Myocyte (in vitro differentiated cells): ENCODE measurements around the gene MCCD1. TPM values are rescaled to one million over a fixed set of nuclear protein-coding genes. Genes with fewer than 3 reads are reported as not detected.

Experiments used
- DNase-seq: peaks from one replicate; pipeline ENCODE4 v3.0.0-alpha.2; 2012; ENCODE audit warnings: low read depth
- total RNA-seq: library from RNA; depleted of rRNA; stranded (reverse); fragments of >200 nt; gene quantifications from 2 replicates; pipeline ENCODE4 v1.2.3, GENCODE V29; 2014

MCCD1 gene
- total RNA-seq, 1 donor from 2014 or later, result not detected

DNA sequence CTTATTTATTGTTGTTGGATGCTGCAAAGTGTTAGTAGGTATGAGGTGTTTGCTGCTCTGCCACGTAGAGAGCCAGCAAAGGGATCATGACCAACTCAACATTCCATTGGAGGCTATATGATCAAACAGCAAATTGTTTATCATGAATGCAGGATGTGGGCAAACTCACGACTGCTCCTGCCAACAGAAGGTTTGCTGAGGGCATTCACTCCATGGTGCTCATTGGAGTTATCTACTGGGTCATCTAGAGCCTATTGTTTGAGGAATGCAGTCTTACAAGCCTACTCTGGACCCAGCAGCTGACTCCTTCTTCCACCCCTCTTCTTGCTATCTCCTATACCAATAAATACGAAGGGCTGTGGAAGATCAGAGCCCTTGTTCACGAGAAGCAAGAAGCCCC, 18.8 kb upstream of the MCCD1 start:
- no peak for DNase-seq

DNA sequence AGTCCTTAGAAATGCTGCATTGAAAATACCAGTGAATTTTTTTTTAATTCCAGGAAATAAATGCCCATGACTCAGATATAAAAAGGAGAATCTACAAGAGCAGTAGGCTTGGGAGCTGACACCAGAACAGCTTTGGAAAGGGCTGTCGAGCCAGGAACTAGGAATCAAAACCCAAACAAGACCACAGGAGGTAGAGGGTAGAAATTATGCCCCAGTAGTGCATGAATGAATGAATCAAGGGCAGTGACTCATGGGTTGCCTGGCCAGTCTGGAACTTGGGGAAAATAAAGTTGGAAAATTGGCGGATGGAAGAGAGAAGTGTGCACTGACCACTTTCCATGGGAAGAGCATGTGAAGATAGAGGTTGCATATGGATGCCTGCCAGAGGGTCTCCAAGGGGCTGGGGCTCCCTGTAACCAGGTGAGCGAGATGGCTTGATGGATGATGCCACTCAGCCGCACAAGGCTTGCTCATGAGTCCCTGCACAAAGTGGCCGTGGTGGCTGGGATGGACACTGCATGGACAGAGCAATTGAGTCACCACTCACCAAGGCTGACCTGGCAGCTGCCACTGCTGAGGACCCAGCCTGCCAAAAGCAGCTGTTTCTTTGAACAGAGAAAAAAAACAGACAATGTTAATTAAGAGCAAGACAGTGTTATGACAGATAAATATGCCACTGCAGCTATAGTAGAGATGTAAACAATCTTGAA, 15.2 kb upstream of the MCCD1 start:
- peak; percentile 81 for DNase-seq

DNA sequence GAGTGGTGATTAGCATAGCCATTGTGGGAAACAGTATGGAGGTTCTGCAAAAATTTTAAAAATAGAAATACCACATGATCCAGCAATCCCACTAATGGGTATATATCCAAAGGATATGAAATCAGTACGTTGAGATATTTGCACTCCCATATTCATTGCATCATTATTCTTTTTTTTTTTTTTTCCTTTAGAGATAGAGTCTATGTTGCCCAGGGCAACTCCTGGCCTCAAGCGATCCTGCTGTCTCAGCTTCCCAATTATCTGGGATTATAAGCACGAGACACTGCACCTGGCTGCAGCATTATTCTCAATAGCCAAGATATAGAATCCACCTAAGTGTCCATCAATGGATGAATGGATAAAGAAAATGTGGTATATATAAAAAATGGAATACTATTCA, 6.9 kb upstream of the MCCD1 start:
- DNase-seq, result no peak

DNA sequence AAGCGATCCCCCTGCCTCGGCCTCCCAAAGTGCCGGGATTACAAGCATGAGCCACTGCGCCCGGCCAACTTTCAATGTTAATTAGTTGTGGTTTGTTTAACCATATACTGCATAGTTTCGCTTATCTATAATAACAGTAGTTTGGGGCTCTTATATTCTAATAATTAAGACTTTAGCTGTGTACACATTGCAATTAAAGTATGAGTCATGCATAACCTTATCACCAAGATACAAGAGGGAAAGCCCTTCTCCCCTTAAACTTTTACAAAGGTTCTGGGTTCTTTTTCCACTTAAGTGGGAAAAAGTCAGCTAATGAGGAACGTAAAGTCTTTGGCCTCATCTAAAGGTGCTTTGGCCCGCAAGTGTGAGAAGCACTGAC, 3.2 kb upstream of the MCCD1 start:
- no peak for DNase-seq

DNA sequence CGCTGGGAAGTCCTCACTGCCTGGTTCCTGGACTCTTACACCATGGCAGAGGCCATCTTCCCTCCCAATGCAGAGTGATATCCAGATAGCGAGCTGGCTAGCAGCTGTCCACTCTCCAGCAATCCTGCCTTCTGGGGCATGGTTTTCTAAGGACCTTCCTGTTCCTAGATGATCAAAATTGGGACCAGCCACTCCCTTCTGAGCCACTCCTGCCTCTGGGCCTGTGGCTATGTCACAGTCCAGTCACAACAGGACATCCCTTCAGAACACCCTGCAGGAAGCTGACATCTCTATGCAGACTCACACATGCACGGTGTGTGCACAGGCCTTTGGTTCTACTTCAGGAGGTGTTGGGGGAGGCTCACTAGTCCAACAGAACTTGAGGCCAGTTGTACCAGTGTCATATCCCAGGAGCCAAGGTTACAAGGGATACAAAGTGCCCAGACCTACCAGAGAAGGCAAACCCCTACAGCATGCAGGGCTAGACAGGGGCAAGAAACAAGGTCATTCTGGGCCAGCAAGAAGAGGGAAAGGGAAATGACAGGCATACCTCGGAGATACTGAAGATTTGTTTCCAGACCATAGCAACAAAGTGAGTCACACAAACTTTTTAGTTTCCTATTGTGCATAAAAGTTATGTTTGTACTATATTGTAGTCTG, 2.7 kb upstream of the MCCD1 start:
- peak; percentile 46 for DNase-seq

DNA sequence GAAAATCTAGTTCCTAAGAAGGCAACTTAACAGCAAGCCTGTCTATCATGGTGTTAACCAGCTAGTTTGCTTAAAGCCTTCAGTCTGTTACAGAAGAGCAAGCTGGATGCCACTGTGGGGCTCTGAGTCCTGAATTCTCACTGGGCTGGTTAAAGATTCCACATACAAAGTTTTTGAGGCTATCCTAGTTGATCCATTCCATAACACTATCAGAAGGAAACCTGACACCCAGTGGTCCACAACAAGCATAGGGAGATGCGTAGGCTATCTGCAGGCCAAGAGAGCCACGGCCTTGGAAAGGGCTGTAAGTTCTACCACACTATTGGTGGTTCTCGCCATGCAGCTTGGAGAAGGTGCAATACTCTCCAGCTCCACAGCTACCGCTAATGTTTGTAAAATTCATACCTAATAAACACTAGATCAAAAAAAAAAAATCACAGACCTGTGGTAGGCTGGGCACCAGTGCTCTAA, 420 bp upstream of the MCCD1 start:
- no peak for DNase-seq

DNA sequence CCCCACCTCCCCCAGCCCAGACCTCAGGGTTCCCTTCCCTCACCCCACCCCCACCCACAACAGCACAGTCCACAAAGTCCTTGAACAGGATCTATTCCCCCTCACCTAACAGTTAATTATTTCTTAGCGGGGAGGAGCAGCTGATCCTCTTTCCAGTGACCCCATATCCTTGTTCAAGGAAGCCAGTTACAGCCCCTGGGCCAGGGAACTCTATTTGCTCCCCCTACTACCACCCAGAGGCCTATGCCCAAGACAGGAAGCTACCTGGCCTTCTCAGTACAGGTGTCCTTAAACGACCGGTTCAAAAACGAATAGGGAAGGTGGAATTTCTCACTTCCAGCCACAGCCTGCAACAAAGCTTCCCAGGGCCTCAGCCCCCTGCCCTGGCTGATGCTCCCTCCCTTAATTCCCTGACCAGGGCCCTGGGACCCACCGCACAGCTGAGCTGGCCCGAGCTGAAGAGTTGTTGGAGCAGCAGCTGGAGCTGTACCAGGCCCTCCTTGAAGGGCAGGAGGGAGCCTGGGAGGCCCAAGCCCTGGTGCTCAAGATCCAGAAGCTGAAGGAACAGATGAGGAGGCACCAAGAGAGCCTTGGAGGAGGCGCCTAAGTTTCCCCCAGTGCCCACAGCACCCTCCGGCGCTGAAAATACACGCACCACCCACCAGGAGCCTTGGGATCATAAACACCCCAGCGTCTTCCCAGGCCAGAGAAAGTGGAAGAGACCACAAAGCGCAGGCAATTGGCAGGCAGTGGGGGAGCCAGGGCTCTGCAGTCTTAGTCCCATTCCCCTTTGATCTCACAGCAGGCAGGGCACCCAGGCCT, 778 bp downstream of the MCCD1 start:
- DNase-seq, result no peak

DNA sequence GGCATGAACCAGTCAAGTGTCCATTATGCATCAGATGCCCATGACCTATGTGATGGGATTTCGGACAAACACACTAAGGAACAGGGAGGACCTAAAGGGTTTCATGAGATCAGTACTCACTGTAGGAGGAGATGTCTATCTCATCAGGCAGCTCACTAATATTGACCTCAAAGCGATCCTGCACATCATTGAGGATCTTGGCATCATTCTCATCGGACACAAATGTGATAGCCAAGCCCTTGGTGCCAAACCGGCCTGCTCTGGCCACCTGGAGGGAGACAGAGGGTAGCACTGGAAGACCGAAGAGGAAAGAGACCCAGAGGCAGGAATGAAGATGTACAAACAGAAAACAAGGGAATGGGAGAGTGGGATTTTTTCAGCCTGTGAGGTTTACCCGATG, 1.9 kb downstream of the MCCD1 start:
- DNase-seq, result no peak

DNA sequence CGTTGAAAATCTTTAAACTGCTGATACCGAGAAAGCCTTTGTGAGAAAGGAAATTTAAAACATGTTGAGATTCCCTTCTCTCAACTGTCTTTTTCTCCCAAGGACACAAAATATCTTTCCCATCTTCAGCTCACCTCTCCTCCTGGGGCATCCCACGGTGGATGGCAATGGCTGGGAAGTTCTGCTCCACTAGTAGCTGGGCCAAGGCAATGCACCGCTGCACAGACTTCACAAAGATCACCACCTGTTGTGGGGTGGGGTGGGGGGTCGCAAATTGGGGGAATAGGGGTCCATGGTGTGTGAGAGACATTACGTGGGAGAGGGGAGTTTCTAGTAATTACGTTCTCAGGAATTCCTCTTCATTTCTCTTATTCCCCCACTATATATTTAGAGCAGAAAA, 2.4 kb downstream of the MCCD1 start:
- DNase-seq, result no peak

DNA sequence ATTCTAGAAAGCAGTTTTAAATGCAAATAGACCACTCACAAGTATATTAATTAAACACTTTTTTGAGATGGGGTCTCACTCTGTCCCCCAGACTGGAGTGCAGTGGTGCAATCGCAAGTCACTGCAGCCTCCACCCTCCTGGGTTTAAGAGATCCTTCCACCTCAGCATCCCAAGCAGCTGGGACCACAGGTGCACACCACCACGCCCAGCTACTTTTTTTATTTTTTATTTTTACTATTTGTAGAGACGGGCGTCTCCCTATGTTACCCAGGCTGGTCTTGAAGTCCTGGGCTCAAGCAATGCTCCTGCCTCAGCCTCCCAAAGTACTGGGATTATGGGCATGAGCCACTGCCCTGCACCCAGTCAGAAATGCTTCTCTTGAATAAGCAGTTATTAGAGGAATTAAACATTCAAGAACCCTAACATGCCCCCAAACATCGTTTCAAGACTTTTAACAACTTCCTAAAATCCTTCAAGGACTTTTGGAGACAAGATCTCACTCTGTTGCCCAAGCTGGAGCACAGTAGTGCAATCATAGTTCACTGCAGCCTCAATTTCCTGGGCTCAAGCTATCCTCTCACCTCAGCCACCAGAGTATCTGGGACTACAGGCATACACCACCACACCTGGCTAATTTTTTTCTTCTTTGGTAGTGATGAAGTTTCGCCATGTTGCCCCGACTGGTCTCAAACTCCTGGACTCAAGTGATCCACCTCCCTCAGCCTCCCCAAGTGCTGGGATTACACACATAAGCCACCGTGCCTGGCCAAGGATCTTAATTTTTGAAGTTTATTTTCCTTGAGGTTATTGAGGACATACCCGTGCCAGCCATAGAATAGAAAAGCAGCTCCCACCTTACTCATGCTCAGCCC, 3.2 kb downstream of the MCCD1 start:
- DNase-seq, result no peak

DNA sequence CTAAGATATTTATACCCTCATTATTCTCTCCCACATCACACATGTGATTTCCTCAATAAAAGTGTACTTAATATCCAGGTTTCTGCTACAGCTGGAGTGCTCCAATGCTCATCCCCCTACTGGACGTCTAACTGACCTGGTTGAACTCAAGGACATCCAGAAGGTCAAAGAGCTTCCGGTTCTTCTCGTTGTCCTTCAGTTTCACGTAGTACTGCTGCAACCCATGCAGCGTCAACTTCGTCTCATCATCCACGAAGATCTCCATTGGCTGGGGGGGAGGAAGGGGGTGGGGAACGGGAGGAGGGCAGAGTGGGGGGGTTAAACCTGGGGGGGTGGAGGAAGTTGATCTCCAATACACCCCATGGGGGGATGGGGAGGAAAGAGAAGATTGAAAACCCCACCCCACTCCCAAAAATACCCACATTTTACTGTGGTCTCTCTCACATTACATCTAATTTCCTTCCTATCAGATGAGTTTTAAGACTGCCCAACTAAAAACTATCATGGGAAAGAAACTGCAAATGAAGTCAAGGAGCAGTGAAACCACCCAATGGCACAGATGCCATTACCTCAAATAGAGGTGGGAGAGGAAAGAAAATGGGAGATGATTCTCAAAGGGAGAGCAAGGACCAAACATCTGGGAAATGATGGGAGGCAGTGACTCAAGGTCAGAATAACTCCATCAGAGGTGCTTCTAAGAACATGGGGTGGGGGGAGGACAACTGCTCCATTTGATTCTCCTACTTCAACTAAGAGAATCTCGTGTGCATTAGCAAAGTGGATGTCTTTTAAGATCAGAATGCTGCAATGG, 4.1 kb downstream of the MCCD1 start:
- no peak for DNase-seq

DNA sequence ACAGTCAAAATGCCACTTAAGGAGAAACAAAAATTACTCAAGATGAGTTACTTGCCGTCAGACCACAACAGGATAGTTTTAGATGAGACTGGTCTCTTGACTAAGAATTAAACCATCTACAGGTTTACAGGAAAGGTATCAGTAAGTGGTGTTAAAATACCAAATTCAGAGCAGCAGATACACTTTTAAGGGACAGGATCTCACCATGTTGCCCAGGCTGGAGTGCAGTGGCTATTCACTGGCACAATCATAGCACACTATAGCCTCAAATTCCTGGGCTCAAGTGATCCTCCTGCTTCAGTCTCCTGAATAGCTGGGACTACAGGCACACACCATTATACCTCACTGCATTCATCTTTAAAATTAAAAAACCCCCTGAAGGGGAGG, 4.7 kb downstream of the MCCD1 start:
- no peak for DNase-seq

DNA sequence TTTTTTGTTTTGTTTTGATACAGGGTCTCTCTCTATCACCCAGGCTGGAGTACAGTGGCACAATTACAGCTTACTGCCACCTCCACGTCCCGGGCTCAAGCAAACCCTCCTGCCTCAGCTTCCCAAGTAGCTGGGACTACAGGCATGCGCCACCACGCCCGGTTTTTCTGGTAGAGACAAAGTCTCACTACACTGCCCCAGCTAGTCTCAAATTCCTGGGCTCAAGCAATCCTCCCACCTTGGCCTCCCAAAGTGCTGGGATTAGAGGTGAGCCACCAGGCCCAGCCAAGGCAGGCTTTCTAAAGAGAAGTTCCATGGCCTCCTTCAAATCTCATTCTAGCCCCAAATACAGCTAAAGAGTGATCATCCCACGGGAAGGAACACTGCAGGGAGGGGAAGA, 5.2 kb downstream of the MCCD1 start:
- no peak for DNase-seq

DNA sequence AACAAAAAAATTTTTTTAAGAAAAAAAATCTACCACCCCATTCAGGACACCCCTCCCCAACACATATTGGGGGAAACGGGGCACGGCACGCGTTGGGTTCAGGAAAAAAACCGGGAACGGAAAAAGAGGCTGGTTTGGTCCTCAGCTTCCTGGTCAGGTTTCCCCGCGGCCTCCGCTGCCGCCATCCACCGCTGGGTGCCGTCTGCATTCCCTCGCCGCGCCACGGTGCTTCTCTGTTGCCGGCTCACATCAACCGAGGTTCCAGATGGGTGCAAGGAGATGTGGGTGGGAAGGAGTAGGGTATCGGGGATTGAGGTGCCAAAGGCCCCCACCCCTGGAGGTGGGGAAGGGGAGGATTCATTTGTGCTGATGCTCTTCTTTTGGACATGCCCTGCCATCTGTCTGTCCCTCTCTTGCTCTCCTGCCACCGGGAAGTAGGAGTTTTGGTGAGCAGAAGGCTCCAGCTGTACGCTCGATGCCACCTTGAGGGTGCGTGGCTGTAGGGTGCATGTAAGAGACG, 5.8 kb downstream of the MCCD1 start:
- no peak for DNase-seq

DNA sequence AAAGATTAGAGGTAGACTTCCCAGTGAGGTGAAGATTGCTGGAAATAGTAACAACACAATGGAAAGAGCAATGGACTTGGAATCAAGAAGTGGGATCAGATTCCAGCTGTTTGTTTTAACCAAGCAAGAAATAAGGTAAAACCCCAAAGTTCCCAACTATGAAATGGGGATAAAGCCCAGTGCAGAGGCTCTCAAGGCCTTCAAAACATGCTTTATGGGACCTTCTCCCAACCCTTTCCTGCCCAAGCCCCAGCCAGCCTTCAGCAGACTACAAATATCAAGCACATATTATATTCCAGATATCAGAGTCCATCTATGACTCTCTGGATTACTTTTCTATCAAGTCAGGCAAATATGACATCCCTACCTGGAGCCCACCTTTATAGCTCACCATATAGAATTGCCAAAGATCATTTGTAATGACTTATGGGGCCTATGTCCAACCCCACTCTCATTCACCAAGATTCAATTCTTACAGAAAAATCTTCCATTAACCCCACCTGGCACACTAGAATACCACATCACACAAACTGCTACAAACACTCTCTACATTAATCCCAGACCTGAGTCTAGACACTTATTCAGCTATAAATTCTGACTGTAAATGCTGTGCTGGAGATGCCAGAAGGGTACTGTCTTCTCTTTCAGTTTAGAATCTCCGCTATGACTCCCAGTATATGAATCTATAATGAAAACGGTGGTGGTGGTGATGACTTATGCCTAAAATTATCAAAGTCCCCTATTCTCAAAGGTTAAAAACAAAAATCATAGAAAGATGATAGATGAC, 7.0 kb downstream of the MCCD1 start:
- DNase-seq, result no peak

DNA sequence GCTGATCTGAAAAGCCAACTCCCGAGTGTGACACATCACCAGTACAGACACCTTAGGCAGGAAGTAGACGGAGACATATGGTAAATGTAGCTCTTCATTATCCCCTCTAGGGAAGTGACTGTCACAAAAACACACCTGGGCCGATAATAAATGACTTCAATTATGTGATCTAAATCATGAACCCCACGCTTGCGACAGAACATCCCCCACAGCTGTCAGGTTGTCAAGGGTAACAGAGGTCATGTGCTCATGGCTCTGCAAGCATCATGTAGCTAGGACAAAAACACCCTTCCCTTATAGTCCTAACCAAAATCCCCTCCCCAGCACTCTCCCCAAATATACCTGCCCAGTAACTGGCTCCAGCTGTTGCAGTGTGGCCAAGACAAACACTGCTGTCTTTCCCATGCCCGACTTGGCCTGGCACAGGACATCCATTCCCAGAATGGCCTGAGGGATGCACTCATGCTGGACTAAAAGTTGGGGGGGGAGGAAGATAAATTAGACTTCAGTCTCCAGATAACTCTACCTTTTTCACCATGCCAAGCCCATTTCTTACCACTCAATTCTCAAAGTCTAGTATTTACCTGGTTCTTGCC, 10.1 kb downstream of the MCCD1 start:
- no peak for DNase-seq

DNA sequence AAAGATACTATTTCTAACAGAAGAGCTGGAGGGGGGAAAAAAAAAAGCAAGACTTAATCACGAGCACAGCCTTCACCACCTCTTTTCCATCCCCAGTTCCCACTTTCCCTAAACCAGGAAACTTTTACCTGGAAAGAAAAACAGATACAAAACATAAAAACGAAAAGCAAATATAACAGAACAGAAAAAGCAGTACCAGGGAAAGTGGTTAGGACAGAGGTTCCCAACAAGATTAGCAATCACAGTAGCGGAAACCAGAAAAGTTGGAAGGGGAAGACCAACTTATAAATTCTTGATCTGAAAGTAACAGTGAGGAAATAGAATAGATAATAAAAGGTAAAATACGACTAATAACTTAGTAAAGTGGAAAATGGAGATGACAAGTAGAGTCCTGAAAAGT, 11.9 kb downstream of the MCCD1 start:
- no peak for DNase-seq

DNA sequence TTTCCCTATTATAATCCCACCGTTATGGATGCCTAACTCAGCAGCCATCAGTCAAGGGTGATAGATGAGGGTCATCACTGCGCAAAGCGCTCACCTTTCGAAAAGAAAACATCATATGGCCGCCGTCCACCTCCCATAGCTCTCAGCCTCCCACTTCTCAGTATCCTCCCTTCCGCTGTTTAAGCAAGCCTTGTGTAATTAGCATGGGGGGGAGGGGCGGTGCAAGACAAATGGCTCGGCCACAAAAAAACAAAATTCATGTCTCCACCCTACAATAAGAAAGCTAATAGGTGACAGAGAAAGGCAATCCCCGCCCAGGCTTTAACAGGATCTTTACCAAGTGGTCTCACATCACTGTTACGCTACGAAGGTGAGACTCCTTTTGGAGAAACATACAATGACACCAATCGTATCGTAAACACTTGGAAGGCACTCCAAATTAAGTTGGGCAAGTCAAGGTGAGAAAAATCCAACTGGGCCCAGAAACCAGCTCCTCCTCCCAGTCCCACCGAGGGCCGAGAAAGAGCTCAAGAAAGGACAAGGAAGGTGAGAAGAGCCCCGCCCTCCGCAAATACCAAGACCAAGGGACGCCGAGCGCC, 12.4 kb downstream of the MCCD1 start:
- DNase-seq, result peak; percentile 39
